ENCODE data around the gene ANKAR.
"Not testable (repeated sequence)": the region's sequence is repeated elsewhere in the genome, so short reads cannot be mapped to it uniquely, and the experiment has no call there.

The ANKAR gene

GRCh38 chr2:189702071-189702470 is 27.6 kb downstream of the ANKAR start:
- DNase-seq (ENCODE audit: low read depth in 2 of 2), result no peak

GRCh38 chr2:189709501-189710221 is 35.2 kb downstream of the ANKAR start:
- DNase-seq (ENCODE audit: low read depth in 2 of 2), result no peak

GRCh38 chr2:189717593-189717992 is 43.1 kb downstream of the ANKAR start:
- not testable (repeated sequence) for DNase-seq (ENCODE audit: low read depth in 2 of 2)

- no peak for DNase-seq (ENCODE audit: low read depth in 2 of 2)
These were observed 45.1 kb downstream of the ANKAR start for GRCh38 chr2:189719571-189719970.

- DNase-seq (ENCODE audit: low read depth in 2 of 2), result no peak
These were observed 48.7 kb downstream of the ANKAR start for GRCh38 chr2:189723192-189723591.

All from fibroblast of skin of left quadriceps (primary cell).